H9 (cell line): ENCODE results near the gene SRSF7. TPM values are rescaled to one million over a fixed set of nuclear protein-coding genes. Genes with fewer than 3 reads are reported as not detected.

Experiments used
- DNase-seq: peaks from one replicate; pipeline ENCODE4 v3.0.0-alpha.2; 2017
- H2AFZ ChIP-seq: one replicate; pipeline ENCODE4 v1.6.1; 2013; ENCODE audit warnings: mild to moderate bottlenecking, low read length, control low read depth, moderate library complexity
- H2AK5ac ChIP-seq: 2 replicates; pipeline ENCODE4 v1.6.1; 2013; ENCODE audit warnings: low read length, control low read depth, mixed read lengths; ENCODE audit not compliant: insufficient read length
- H2BK120ac ChIP-seq: one replicate; pipeline ENCODE4 v1.6.1; 2013; ENCODE audit warnings: low read depth, mild to moderate bottlenecking, low read length, control low read depth, inconsistent platforms; ENCODE audit not compliant: poor library complexity, severe bottlenecking
- H2BK12ac ChIP-seq: 2 replicates; pipeline ENCODE4 v1.6.1; 2013; ENCODE audit warnings: low read length, control low read depth, mixed read lengths, low read depth; ENCODE audit not compliant: insufficient read length
- H2BK15ac ChIP-seq: 2 replicates; pipeline ENCODE4 v1.6.1; 2013; ENCODE audit warnings: low read depth, low read length, control low read depth
- H2BK20ac ChIP-seq: one replicate; pipeline ENCODE4 v1.6.1; 2013; ENCODE audit warnings: low read depth, mild to moderate bottlenecking, low read length, control low read depth, inconsistent platforms; ENCODE audit not compliant: poor library complexity, severe bottlenecking
- H2BK5ac ChIP-seq: 2 replicates; pipeline ENCODE4 v1.6.1; 2013; ENCODE audit warnings: low read length, control low read depth, mixed read lengths; ENCODE audit not compliant: insufficient read length
- H3K14ac ChIP-seq: 2 replicates; pipeline ENCODE4 v1.6.1; 2013; ENCODE audit warnings: low read length, control low read depth; ENCODE audit not compliant: insufficient read depth
- H3K18ac ChIP-seq: 2 replicates; pipeline ENCODE4 v1.6.1; 2013; ENCODE audit warnings: low read depth, mild to moderate bottlenecking, mixed read lengths, low read length, control low read depth; ENCODE audit not compliant: insufficient read length
- H3K23ac ChIP-seq: 2 replicates; pipeline ENCODE4 v1.6.1; 2013; ENCODE audit warnings: low read length, control low read depth, mixed read lengths, low read depth; ENCODE audit not compliant: insufficient read length
- H3K23me2 ChIP-seq: 2 replicates; pipeline ENCODE4 v1.6.1; 2013; ENCODE audit warnings: low read depth, mild to moderate bottlenecking, mixed read lengths, low read length, control low read depth; ENCODE audit not compliant: insufficient read length, poor library complexity, severe bottlenecking
- H3K27ac ChIP-seq: 2 replicates; pipeline ENCODE4 v1.5.1; 2013; ENCODE audit warnings: low read length, control low read depth, mixed read lengths, low read depth; ENCODE audit not compliant: insufficient read length
- H3K27me3 ChIP-seq: 2 replicates; pipeline ENCODE4 v1.6.1; 2013; ENCODE audit warnings: low read length, control low read depth, inconsistent platforms; ENCODE audit not compliant: insufficient read depth
- H3K4ac ChIP-seq: 2 replicates; pipeline ENCODE4 v1.6.1; 2013; ENCODE audit warnings: low read depth, mild to moderate bottlenecking, control low read depth, inconsistent platforms, low read length, moderate library complexity
- H3K4me1 ChIP-seq: 2 replicates; pipeline ENCODE4 v1.6.1; 2013; ENCODE audit warnings: low read length, control low read depth, inconsistent platforms; ENCODE audit not compliant: insufficient read depth
- H3K4me2 ChIP-seq: 2 replicates; pipeline ENCODE4 v1.6.1; 2013; ENCODE audit warnings: low read length, control low read depth, mixed read lengths; ENCODE audit not compliant: insufficient read length, insufficient read depth
- H3K56ac ChIP-seq: 2 replicates; pipeline ENCODE4 v1.6.1; 2013; ENCODE audit warnings: low read depth, mild to moderate bottlenecking, mixed read lengths, low read length, control low read depth; ENCODE audit not compliant: insufficient read length
- H3K79me1 ChIP-seq: 2 replicates; pipeline ENCODE4 v1.6.1; 2013; ENCODE audit warnings: low read depth, mild to moderate bottlenecking, moderate library complexity, low read length, control low read depth, inconsistent platforms; ENCODE audit not compliant: insufficient read depth, poor library complexity, severe bottlenecking
- H3K79me2 ChIP-seq: 2 replicates; pipeline ENCODE4 v1.6.1; 2013; ENCODE audit warnings: low read length, control low read depth, inconsistent platforms; ENCODE audit not compliant: insufficient read depth
- H3K9ac ChIP-seq: 2 replicates; pipeline ENCODE4 v1.6.1; 2013; ENCODE audit warnings: low read length, control low read depth, mixed read lengths; ENCODE audit not compliant: insufficient read length; ENCODE audit errors: extremely low read depth
- H3K9me3 ChIP-seq: one replicate; pipeline ENCODE4 v1.6.1; 2013; ENCODE audit warnings: low read depth, low read length, inconsistent platforms; ENCODE audit not compliant: control insufficient read depth
- H3T11ph ChIP-seq: one replicate; pipeline ENCODE4 v1.6.1; 2013; ENCODE audit warnings: mild to moderate bottlenecking, low read length, control low read depth, inconsistent platforms
- H4K20me1 ChIP-seq: one replicate; pipeline ENCODE4 v1.6.1; 2013; ENCODE audit not compliant: control insufficient read depth, insufficient read length, insufficient read depth
- H4K5ac ChIP-seq: 2 replicates; pipeline ENCODE4 v1.6.1; 2013; ENCODE audit warnings: low read depth, mild to moderate bottlenecking, mixed read lengths, low read length, control low read depth; ENCODE audit not compliant: insufficient read length
- H4K8ac ChIP-seq: replicated peaks from 2 replicates; pipeline ENCODE4 v1.6.1; 2013; ENCODE audit warnings: low read length, control low read depth, mixed read lengths, low read depth; ENCODE audit not compliant: insufficient read length
- H4K91ac ChIP-seq: 2 replicates; pipeline ENCODE4 v1.6.1; 2013; ENCODE audit warnings: low read depth, mild to moderate bottlenecking, moderate library complexity, mixed read lengths, low read length, control low read depth; ENCODE audit not compliant: insufficient read length
- H3K27ac Mint-ChIP-seq, 3 experiments: 2 replicates in 2 of 3; 3 replicates in 1 of 3; pipeline ENCODE4 v1.8.0; 2020 to 2021; ENCODE audit warnings: mixed read lengths in 3 of 3, mild to moderate bottlenecking in 1 of 3, moderate library complexity in 1 of 3
- H3K27me3 Mint-ChIP-seq: 2 replicates; pipeline ENCODE4 v1.8.0; 2021; ENCODE audit warnings: low read depth, mild to moderate bottlenecking, moderate library complexity, mixed read lengths
- H3K36me3 Mint-ChIP-seq, 3 experiments: 2 replicates in 2 of 3; 3 replicates in 1 of 3; pipeline ENCODE4 v1.8.0; 2020 to 2021; ENCODE audit warnings: low read depth in 3 of 3, mixed read lengths in 3 of 3; ENCODE audit not compliant: insufficient read depth in 1 of 3
- H3K4me1 Mint-ChIP-seq, 2 experiments: 2 replicates each; pipeline ENCODE4 v1.8.0; 2020; ENCODE audit warnings: mixed read lengths in 2 of 2
- H3K4me3 Mint-ChIP-seq, 2 experiments: 2 replicates in 1 of 2; 3 replicates in 1 of 2; pipeline ENCODE4 v1.8.0; 2020 to 2021; ENCODE audit warnings: mild to moderate bottlenecking in 2 of 2, mixed read lengths in 2 of 2, moderate library complexity in 1 of 2
- H3K9me3 Mint-ChIP-seq, 2 experiments: 2 replicates in 1 of 2; 3 replicates in 1 of 2; pipeline ENCODE4 v1.8.0; 2020; ENCODE audit warnings: mild to moderate bottlenecking in 2 of 2, mixed read lengths in 2 of 2, moderate library complexity in 1 of 2
- WGBS: extraction: QIAGEN DNeasy Blood & Tissue Kit; methylation state at CpG from one replicate; pipeline ENCODE4 v1.1.7; 2013; ENCODE audit warnings: missing lambda C conversion rate, low lambda C conversion rate, mixed read lengths; ENCODE audit not compliant: insufficient read length; ENCODE audit errors: extremely low coverage; 5-methylcytosine and 5-hydroxymethylcytosine counted together
- total RNA-seq: library from RNA; stranded (reverse); gene quantifications from 2 replicates; pipeline ENCODE4 v1.2.1, GENCODE V29; 2021
- TF ChIP-seq, protein P1 (sequence below): fragments of 200-600 bp; sonication (generic); conservative IDR thresholded peaks from 3 replicates; pipeline ENCODE4 v1.8.0; 2021; ENCODE audit warnings: antibody characterized with exemption, mild to moderate bottlenecking

Gene SRSF7
- total RNA-seq, 1 experiment from 2014 or later, result 576 TPM

DNA sequence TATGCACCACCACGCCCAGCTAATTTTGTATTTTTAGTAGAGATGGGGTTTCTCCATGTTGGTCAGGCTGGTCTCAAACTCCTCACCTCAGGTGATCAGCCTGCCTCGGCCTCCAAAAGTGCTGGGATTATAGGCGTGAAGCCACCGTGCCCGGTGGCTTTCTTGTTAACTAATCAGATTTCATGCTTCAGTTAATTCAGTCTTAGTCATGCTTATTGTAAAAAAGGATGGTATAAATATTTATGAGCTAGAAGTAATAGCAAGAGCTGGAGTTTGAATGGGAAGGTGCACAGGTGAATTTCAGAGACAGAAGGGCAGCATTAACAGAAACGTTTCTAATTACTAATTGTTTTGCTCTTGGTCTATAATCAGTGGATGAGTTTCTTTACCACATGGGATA lies 37.1 kb upstream of the SRSF7 start:
- Histone ChIP-seq H3K23ac (no peak overlapping the region), H3K18ac (no peak overlapping the region), H3K9ac (no peak overlapping the region), H3K27ac (no peak overlapping the region), H2AK5ac (no peak overlapping the region), H4K5ac (no peak overlapping the region), H2BK120ac (no peak overlapping the region), H3K14ac (no peak overlapping the region), H2AFZ (no peak overlapping the region), H4K8ac (no peak overlapping the region), H3K9me3 (no peaks in the 10 kb centered on the region), H3K79me2 (no peaks in the 10 kb centered on the region), H3K4me2 (no peak overlapping the region), H2BK12ac (no peak overlapping the region), H2BK5ac (no peak overlapping the region), H3K4me1 (no peaks in the 10 kb centered on the region), H3K23me2 (no peaks in the 10 kb centered on the region), H3T11ph (no peak overlapping the region), H4K91ac (no peak overlapping the region), H4K20me1 (no peaks in the 10 kb centered on the region), H3K79me1 (no peaks in the 10 kb centered on the region), H3K27me3 (no peaks in the 10 kb centered on the region), H2BK15ac (no peak overlapping the region), H3K4ac (no peak overlapping the region), H3K56ac (no peak overlapping the region), H2BK20ac (no peak overlapping the region)
- no peak overlapping the region for H3K27ac Mint-ChIP-seq
- H3K4me1 Mint-ChIP-seq, result peaks cover 7 to 11% of the 10 kb centered on the region in 2 experiments
- no peaks in the 10 kb centered on the region for H3K9me3 Mint-ChIP-seq
- H3K27me3 Mint-ChIP-seq, result no peaks in the 10 kb centered on the region
- no peaks in the 10 kb centered on the region for H3K36me3 Mint-ChIP-seq
- H3K4me3 Mint-ChIP-seq, result no peak overlapping the region
- DNase-seq, result no peak
- WGBS, result no CpG with 5 or more reads among the region's 6 CpGs
- TF ChIP-seq, protein P1, sequence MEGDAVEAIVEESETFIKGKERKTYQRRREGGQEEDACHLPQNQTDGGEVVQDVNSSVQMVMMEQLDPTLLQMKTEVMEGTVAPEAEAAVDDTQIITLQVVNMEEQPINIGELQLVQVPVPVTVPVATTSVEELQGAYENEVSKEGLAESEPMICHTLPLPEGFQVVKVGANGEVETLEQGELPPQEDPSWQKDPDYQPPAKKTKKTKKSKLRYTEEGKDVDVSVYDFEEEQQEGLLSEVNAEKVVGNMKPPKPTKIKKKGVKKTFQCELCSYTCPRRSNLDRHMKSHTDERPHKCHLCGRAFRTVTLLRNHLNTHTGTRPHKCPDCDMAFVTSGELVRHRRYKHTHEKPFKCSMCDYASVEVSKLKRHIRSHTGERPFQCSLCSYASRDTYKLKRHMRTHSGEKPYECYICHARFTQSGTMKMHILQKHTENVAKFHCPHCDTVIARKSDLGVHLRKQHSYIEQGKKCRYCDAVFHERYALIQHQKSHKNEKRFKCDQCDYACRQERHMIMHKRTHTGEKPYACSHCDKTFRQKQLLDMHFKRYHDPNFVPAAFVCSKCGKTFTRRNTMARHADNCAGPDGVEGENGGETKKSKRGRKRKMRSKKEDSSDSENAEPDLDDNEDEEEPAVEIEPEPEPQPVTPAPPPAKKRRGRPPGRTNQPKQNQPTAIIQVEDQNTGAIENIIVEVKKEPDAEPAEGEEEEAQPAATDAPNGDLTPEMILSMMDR, result no peak
